ENCODE measurements around the gene LINC00632.
A peak's percentile ranks its signal among the peaks of the same experiment; 100 is the strongest.

Gene LINC00632

GRCh38 chrX:140756941-140757340 lies 47.4 kb downstream of the LINC00632 start:
- DNase-seq: no peak

GRCh38 chrX:140762061-140762460 lies 52.5 kb downstream of the LINC00632 start:
- DNase-seq: peak in 36 of 42 donors; percentile 4 to 83 (median 54)
- intact Hi-C loops (cut with DNase I): no loop called here

More at GRCh38 chrX:140756941-140757340, 47.4 kb downstream of the LINC00632 start:
- intact Hi-C loops (cut with DNase I): no loop called here

- intact Hi-C loops (cut with DNase I): no loop called here
- peak; percentile 4 to 72 (median 49) for DNase-seq
These were observed 54.9 kb downstream of the LINC00632 start for GRCh38 chrX:140764401-140764919.

GRCh38 chrX:140765043-140765784 lies 55.7 kb downstream of the LINC00632 start:
- intact Hi-C loops (cut with DNase I): no loop called here
- peak in 5 of 42 donors; percentile 1 to 44 (median 11) for DNase-seq

- intact Hi-C loops (cut with DNase I): no loop called here
- peak in 41 of 42 donors; percentile 21 to 78 (median 57) for DNase-seq
These were observed 56.6 kb downstream of the LINC00632 start for GRCh38 chrX:140766024-140766611.

- DNase-seq: no peak
- intact Hi-C loops (cut with DNase I): no loop called here
These were observed 58.1 kb downstream of the LINC00632 start for GRCh38 chrX:140767646-140768045.

GRCh38 chrX:140775211-140775610 lies 65.7 kb downstream of the LINC00632 start:
- no peak for DNase-seq

GRCh38 chrX:140776320-140776719 lies 66.8 kb downstream of the LINC00632 start:
- intact Hi-C loops (cut with DNase I): no loop called here
- no peak for DNase-seq

More at GRCh38 chrX:140775211-140775610, 65.7 kb downstream of the LINC00632 start:
- intact Hi-C loops (cut with DNase I): no loop called here

- intact Hi-C loops (cut with DNase I): no loop called here
- no peak for DNase-seq
These were observed 85.1 kb downstream of the LINC00632 start for GRCh38 chrX:140794642-140795041.

- intact Hi-C loops (cut with DNase I): no loop called here
- DNase-seq: no peak
These were observed 89.7 kb downstream of the LINC00632 start for GRCh38 chrX:140799216-140799615.

GRCh38 chrX:140804292-140804691 lies 94.7 kb downstream of the LINC00632 start:
- intact Hi-C loops (cut with DNase I): no loop called here
- DNase-seq: no peak

- no peak for DNase-seq
- intact Hi-C loops (cut with DNase I): no loop called here
These were observed 106.3 kb downstream of the LINC00632 start for GRCh38 chrX:140815868-140816267.

- DNase-seq: peak in 1 of 42 donors; percentile 4
- intact Hi-C loops (cut with DNase I): no loop called here
These were observed 108.4 kb downstream of the LINC00632 start for GRCh38 chrX:140817943-140818342.

- no peak for DNase-seq
- intact Hi-C loops (cut with DNase I): no loop called here
These were observed 111.7 kb downstream of the LINC00632 start for GRCh38 chrX:140821280-140821679.

- no peak for DNase-seq
- intact Hi-C loops (cut with DNase I): no loop called here
These were observed 112.6 kb downstream of the LINC00632 start for GRCh38 chrX:140822184-140822583.

- intact Hi-C loops (cut with DNase I): no loop called here
- no peak for DNase-seq
These were observed 113.3 kb downstream of the LINC00632 start for GRCh38 chrX:140822861-140823260.

- no peak for DNase-seq
- intact Hi-C loops (cut with DNase I): no loop called here
These were observed 127.3 kb downstream of the LINC00632 start for GRCh38 chrX:140836874-140837273.

Data from head of caudate nucleus (tissue), 42 donors.